HepG2 (cell line): ENCODE data around the gene ADAMTS16. TPM values are rescaled to one million over a fixed set of nuclear protein-coding genes. Genes with fewer than 3 reads are reported as not detected.

ENCODE experiments used
- ATAC-seq: fragments of 200-7000 bp; cut with Tn5 transposase; 3 replicates; pipeline ENCODE4 v1.9.1; 2020; ENCODE audit warnings: mild to moderate bottlenecking, moderate library complexity
- BruUV-seq: library from RNA; stranded (reverse); fragments of 400-500 nt; replicated peaks from 2 replicates; lab custom pipeline; 2021; lab: Mats Ljungman, UMichigan
- CTCF ChIA-PET: fragments of 300-600 bp; formaldehyde crosslinking; extraction: SDS; loops from one replicate; lab custom pipeline; 2021; ENCODE audit warnings: low total read pairs, inconsistent platforms, low intra/inter-chr PET ratio; lab: Yijun Ruan, JAX
- POLR2A ChIA-PET: fragments of 350-600 bp; sonication (Branson Sonifier 250); formaldehyde crosslinking; loops from one replicate; lab custom pipeline; 2020; ENCODE audit warnings: antibody characterized with exemption, inconsistent platforms; lab: Yijun Ruan, JAX
- DNase-seq: peaks from one replicate; pipeline ENCODE4 v3.0.0-alpha.2; 2015; ENCODE audit warnings: low spot score
- FAIRE-seq: peaks from 3 replicates; lab custom pipeline; 2011; peaks lifted over from hg19 to GRCh38; lab: Jason Lieb, UNC
- H2AFZ ChIP-seq: one replicate; pipeline ENCODE4 v1.6.1; 2011; ENCODE audit warnings: low read length, inconsistent platforms
- H3K27ac ChIP-seq: fragments of 300-600 bp; 3 replicates; pipeline ENCODE4 v1.8.0; 2011; ENCODE audit warnings: mixed run types, mild to moderate bottlenecking, mixed read lengths, low read length, inconsistent platforms; ENCODE audit not compliant: insufficient read depth; ENCODE audit errors: extremely low read length
- H3K27me3 ChIP-seq, 2 experiments: fragments of 200-600 bp in 1 of 2; 2 replicates in 1 of 2; 3 replicates in 1 of 2; pipeline versions ENCODE4 v1.6.0 to v1.8.0; 2011; ENCODE audit warnings: low read length in 2 of 2, mild to moderate bottlenecking in 2 of 2, moderate library complexity in 2 of 2, inconsistent platforms in 1 of 2; ENCODE audit not compliant: insufficient read depth in 2 of 2, control insufficient read depth in 1 of 2
- H3K36me3 ChIP-seq, 2 experiments: fragments of 200-600 bp in 1 of 2; replicated peaks in 1 of 2; 2 replicates in 1 of 2; 3 replicates in 1 of 2; pipeline versions ENCODE4 v1.5.1 to v1.8.0; 2011; ENCODE audit warnings: low read length in 2 of 2, inconsistent platforms in 1 of 2; ENCODE audit not compliant: insufficient read depth in 2 of 2, control insufficient read depth in 1 of 2
- H3K4me1 ChIP-seq: 2 replicates; pipeline ENCODE4 v1.5.1; 2012; ENCODE audit warnings: low read length, inconsistent platforms; ENCODE audit not compliant: insufficient read depth
- H3K4me2 ChIP-seq: 2 replicates; pipeline ENCODE4 v1.6.0; 2011; ENCODE audit warnings: low read depth, low read length, inconsistent platforms
- H3K4me3 ChIP-seq, 3 experiments: fragments of 200-600 bp in 1 of 3; sonication (generic), shearing (Covaris generic) in 1 of 3; replicated peaks in 1 of 3; 2 replicates each; pipeline ENCODE4 v1.5.1; 2011 to 2016; ENCODE audit warnings: low read length in 3 of 3, inconsistent platforms in 2 of 3, low read depth in 2 of 3, mild to moderate bottlenecking in 2 of 3, control low read depth in 1 of 3, mixed read lengths in 1 of 3; ENCODE audit not compliant: insufficient read depth in 1 of 3
- H3K79me2 ChIP-seq: one replicate; pipeline ENCODE4 v1.6.1; 2011; ENCODE audit warnings: low read length, inconsistent platforms; ENCODE audit not compliant: insufficient read depth
- H3K9ac ChIP-seq: 2 replicates; pipeline ENCODE4 v1.6.0; 2011; ENCODE audit warnings: mild to moderate bottlenecking, low read depth, low read length, inconsistent platforms; ENCODE audit not compliant: insufficient read depth
- H3K9me3 ChIP-seq: 2 replicates; pipeline ENCODE4 v1.5.1; 2012; ENCODE audit warnings: mild to moderate bottlenecking, low read length
- H4K20me1 ChIP-seq: 2 replicates; pipeline ENCODE4 v1.6.0; 2011; ENCODE audit warnings: inconsistent platforms, mild to moderate bottlenecking, low read length, moderate library complexity; ENCODE audit not compliant: insufficient read depth
- AKNA ChIP-seq: sonication (generic); formaldehyde crosslinking; IDR thresholded peaks from 2 replicates; pipeline ENCODE4 v1.4.0; 2020; ENCODE audit warnings: missing genetic modification reagents, borderline replicate concordance
- GABPA ChIP-seq, 2 experiments: IDR thresholded peaks; 2 replicates each; pipeline ENCODE4 v1.6.1; 2011 to 2016; ENCODE audit warnings: low read depth in 2 of 2, low read length in 1 of 2, missing biosample characterization in 1 of 2, missing genetic modification characterization in 1 of 2
- MZF1 ChIP-seq: sonication (generic); formaldehyde crosslinking; IDR thresholded peaks from 2 replicates; pipeline ENCODE4 v1.8.1; 2023; ENCODE audit warnings: mild to moderate bottlenecking, missing genetic modification reagents, borderline replicate concordance
- RFXAP ChIP-seq: sonication (generic); formaldehyde crosslinking; IDR thresholded peaks from 2 replicates; pipeline ENCODE4 v1.4.0; 2020; ENCODE audit warnings: missing genetic modification reagents, borderline replicate concordance
- THYN1 ChIP-seq: sonication (generic); formaldehyde crosslinking; IDR thresholded peaks from 2 replicates; pipeline ENCODE4 v1.8.1; 2023; ENCODE audit warnings: low read depth, mild to moderate bottlenecking, moderate library complexity, missing genetic modification reagents, borderline replicate concordance
- ZBTB25 ChIP-seq: IDR thresholded peaks from 2 replicates; pipeline ENCODE4 v1.6.1; 2018; ENCODE audit warnings: missing genetic modification reagents
- ZNF407 ChIP-seq: sonication (generic); formaldehyde crosslinking; IDR thresholded peaks from one replicate; pipeline ENCODE4 v1.5.1; 2020; ENCODE audit warnings: mild to moderate bottlenecking, missing genetic modification reagents; ENCODE audit errors: not compliant biosample characterization
- ZNF558 ChIP-seq: sonication (generic); formaldehyde crosslinking; IDR thresholded peaks from 2 replicates; pipeline ENCODE4 v1.9.0; 2022; ENCODE audit warnings: mild to moderate bottlenecking, missing genetic modification reagents, borderline replicate concordance
- WGBS: methylation state at CpG from one replicate; pipeline ENCODE4 v1.1.6; 2017; ENCODE audit warnings: low lambda C conversion rate; 5-methylcytosine and 5-hydroxymethylcytosine counted together
- in situ Hi-C: cut with HindIII; loops from 2 replicates; pipeline ENCODE4 v1.10.0; 2017; ENCODE audit warnings: low pct_unique_long_range_greater_than_20kb; ENCODE audit not compliant: extremely low pct_ligation_motif_present
- intact Hi-C: fragments of 100-400 bp; cut with micrococcal nuclease; formaldehyde crosslinking; loops from one replicate; pipeline ENCODE4 v1.10.0; 2022; ENCODE audit not compliant: unreplicated experiment
- polyA plus RNA-seq, 8 experiments: library from polyadenylated mRNA; depleted of rRNA in 3 of 8; stranded (reverse) in 7 of 8; unstranded in 1 of 8; fragments of >200 nt; fragmentation: Illumina TruSeq in 4 of 8; extraction: Trizol in 4 of 8; gene quantifications; 2 replicates each; pipeline versions ENCODE4 v1.2.1 to v1.2.3, GENCODE V29; 2011 to 2016; ENCODE audit warnings: low read depth in 4 of 8, missing spikeins in 1 of 8, mixed read lengths in 1 of 8; ENCODE audit not compliant: insufficient read depth in 1 of 8
- total RNA-seq, 5 experiments: library from RNA; depleted of rRNA; stranded (reverse); fragments of >200 nt; fragmentation: Illumina TruSeq; extraction: Trizol; gene quantifications; 2 replicates each; pipeline ENCODE4 v1.2.3, GENCODE V29; 2016; ENCODE audit warnings: low read depth in 1 of 5

ADAMTS16 gene
- total and polyA plus RNA-seq, 2 of the 13 experiments (the other 11 are each of a cell fraction or from before 2014, with no cell fraction given): 0.02 to 0.03 TPM

DNA sequence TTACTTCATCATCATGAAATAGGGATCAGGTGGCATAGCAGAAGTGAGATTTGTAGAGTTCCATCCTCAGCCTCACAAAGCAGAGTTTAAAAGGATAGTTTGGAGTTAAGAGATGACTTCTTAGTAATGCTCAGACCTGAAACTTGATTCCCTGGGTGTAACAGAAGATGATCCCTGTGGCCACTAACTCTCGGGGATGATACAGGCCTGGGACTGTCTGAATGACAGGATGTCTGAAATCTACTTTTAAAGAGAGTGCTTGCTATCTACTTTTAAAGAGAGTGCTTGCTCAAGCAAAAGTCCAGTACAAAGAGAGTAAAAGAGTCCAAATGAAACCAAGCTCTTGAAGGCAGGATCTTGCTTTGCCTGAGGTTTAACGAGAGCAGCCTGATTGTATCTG, 14.6 kb downstream of the ADAMTS16 start (continued):
- TF ChIP-seq AKNA (CRISPR knock-in tag) (no peak), ZNF558 (CRISPR knock-in tag) (no peak)

DNA sequence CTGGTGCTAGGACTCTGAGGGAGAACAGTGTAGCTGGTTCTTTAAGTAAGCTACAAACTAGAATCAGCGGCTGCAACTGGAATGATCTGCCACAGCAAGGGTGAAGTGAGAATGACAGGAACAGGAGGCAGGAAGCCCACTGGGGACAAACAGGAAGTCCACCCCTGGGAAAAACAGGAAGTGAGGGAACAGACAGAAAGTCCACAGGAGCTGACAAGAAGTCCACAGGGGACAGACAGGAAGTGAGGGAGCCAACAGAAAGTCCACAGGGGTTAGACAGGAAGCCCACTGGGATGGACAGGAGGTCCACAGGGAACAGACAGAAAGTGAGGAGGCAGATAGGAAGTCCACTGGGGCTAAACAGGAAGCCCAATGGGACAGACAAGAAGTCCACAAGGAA, 15.5 kb downstream of the ADAMTS16 start:
- in situ Hi-C loops: no loop called here
- WGBS: 57% methylated on average over 1 of the region's 1 CpG
- no peak for TF ChIP-seq RFXAP (CRISPR knock-in tag)
- no peak for TF ChIP-seq THYN1 (CRISPR knock-in tag)
- TF ChIP-seq GABPA (IDR thresholded peaks at IDR 0.05; ENCODE audit: low read depth, low read length): no peak
- TF ChIP-seq GABPA (CRISPR knock-in tag; IDR thresholded peaks at IDR 0.05; ENCODE audit: low read depth): peak; percentile 68; the same call in 1 of the 2 replicates
- TF ChIP-seq MZF1 (CRISPR knock-in tag): no peak
- no peak for TF ChIP-seq ZBTB25 (CRISPR knock-in tag)
- TF ChIP-seq ZNF407: no peak

More for the DNA sequence above, 15.5 kb downstream of the ADAMTS16 start:
- no peak overlapping the region for H3K4me2 ChIP-seq
- H3K79me2 ChIP-seq: no peaks in the 10 kb centered on the region
- H3K4me1 ChIP-seq: no peaks in the 10 kb centered on the region
- ChIA-PET POLR2A (no interaction called here), CTCF (no interaction called here)
- DNase-seq (no peak), ATAC-seq (no peak), FAIRE-seq (no peak)
- intact Hi-C loops: no loop called here
- no peaks in the 10 kb centered on the region for H3K36me3 ChIP-seq
- H3K27ac ChIP-seq: no peak overlapping the region
- no peak overlapping the region for H3K9ac ChIP-seq
- no peak overlapping the region for H2AFZ ChIP-seq
- no peaks in the 10 kb centered on the region for H4K20me1 ChIP-seq
- peaks cover 16% of the 10 kb centered on the region for H3K9me3 ChIP-seq
- H3K4me3 ChIP-seq: no peak overlapping the region
- no TSS peak for BruUV-seq
- H3K27me3 ChIP-seq: no peaks in the 10 kb centered on the region
